GM19043 (cell line): ENCODE measurements around the gene PASD1.
A peak's percentile ranks its signal among the peaks of the same experiment; 100 is the strongest.
"Not testable (repeated sequence)": the region's sequence is repeated elsewhere in the genome, so short reads cannot be mapped to it uniquely, and the experiment has no call there.

Source experiments
- ATAC-seq: cut with Tn5 transposase; IDR thresholded peaks from one replicate; pipeline ENCODE4 v1.9.1; 2021; ENCODE audit warnings: low read depth; ENCODE audit not compliant: unreplicated experiment

Gene PASD1

GRCh38 chrX:151563449-151563848 is at the start of gene PASD1:
TSS of gene PASD1 (plus strand) at chrX:151563675. CDS start at chrX:151601554, 37,879 bp downstream.
- no peak for ATAC-seq

GRCh38 chrX:151515237-151515636 is 48.2 kb upstream of the PASD1 start:
- ATAC-seq, result no peak

GRCh38 chrX:151516538-151517187 is 46.8 kb upstream of the PASD1 start:
- no peak for ATAC-seq

- ATAC-seq, result no peak
These were observed 46.1 kb upstream of the PASD1 start for GRCh38 chrX:151517421-151517820.

GRCh38 chrX:151523351-151523750 is 40.1 kb upstream of the PASD1 start:
- ATAC-seq, result no peak

GRCh38 chrX:151536571-151536970 is 26.9 kb upstream of the PASD1 start:
- ATAC-seq, result no peak

GRCh38 chrX:151537572-151537971 is 25.9 kb upstream of the PASD1 start:
- no peak for ATAC-seq

- ATAC-seq, result no peak
These were observed 25.0 kb upstream of the PASD1 start for GRCh38 chrX:151538190-151539122.

- peak; percentile 70 for ATAC-seq
These were observed 19.8 kb upstream of the PASD1 start for GRCh38 chrX:151543706-151544105.

GRCh38 chrX:151546226-151546625 is 17.2 kb upstream of the PASD1 start:
- ATAC-seq, result not testable (repeated sequence)

- ATAC-seq, result not testable (repeated sequence)
These were observed 12.3 kb upstream of the PASD1 start for GRCh38 chrX:151551176-151551575.

GRCh38 chrX:151552743-151553142 is 10.7 kb upstream of the PASD1 start:
- no peak for ATAC-seq

- not testable (repeated sequence) for ATAC-seq
These were observed 8.2 kb upstream of the PASD1 start for GRCh38 chrX:151555301-151555700.

- not testable (repeated sequence) for ATAC-seq
These were observed 990 bp upstream of the PASD1 start for GRCh38 chrX:151562485-151562884.

GRCh38 chrX:151563003-151563402 is 472 bp upstream of the PASD1 start:
- ATAC-seq, result not testable (repeated sequence)

GRCh38 chrX:151564035-151564434 is 560 bp downstream of the PASD1 start:
- ATAC-seq, result no peak

GRCh38 chrX:151566872-151567271 is 3.4 kb downstream of the PASD1 start:
- ATAC-seq, result not testable (repeated sequence)

GRCh38 chrX:151570561-151570960 is 7.1 kb downstream of the PASD1 start:
- ATAC-seq, result no peak

- ATAC-seq, result not testable (repeated sequence)
These were observed 29.9 kb downstream of the PASD1 start for GRCh38 chrX:151593384-151593783.

- ATAC-seq, result no peak
These were observed 32.8 kb downstream of the PASD1 start for GRCh38 chrX:151596282-151596681.

GRCh38 chrX:151604931-151605330 is 41.5 kb downstream of the PASD1 start:
- no peak for ATAC-seq

- no peak for ATAC-seq
These were observed 45.7 kb downstream of the PASD1 start for GRCh38 chrX:151609222-151609621.
